Tongue (tissue), 2 donors: Measurements from ENCODE around the gene AHCYL1. TPM values are rescaled to one million over a fixed set of nuclear protein-coding genes. Genes with fewer than 3 reads are reported as not detected.
A peak's percentile ranks its signal among the peaks of the same experiment; 100 is the strongest.
"Not testable (repeated sequence)": the region's sequence is repeated elsewhere in the genome, so short reads cannot be mapped to it uniquely, and the experiment has no call there.

Experiments
- DNase-seq: peaks from one replicate; pipeline ENCODE4 v3.0.0-alpha.2; 2015
- total RNA-seq: library from RNA; depleted of rRNA; stranded (reverse); fragments of >200 nt; gene quantifications from one replicate; pipeline ENCODE4 v1.2.3, GENCODE V29; 2014

The AHCYL1 gene
- total RNA-seq, 1 donor from 2014 or later, result 45.9 TPM

- no peak for DNase-seq
Observed at GRCh38 chr1:110002695-110003094, 18.1 kb downstream of the AHCYL1 start.

GRCh38 chr1:110003747-110004428 lies 19.3 kb downstream of the AHCYL1 start:
- DNase-seq, result peak; percentile 73

- DNase-seq, result no peak
Observed at GRCh38 chr1:110004583-110004982, 20.0 kb downstream of the AHCYL1 start.

- DNase-seq, result no peak
Observed at GRCh38 chr1:110005971-110006370, 21.4 kb downstream of the AHCYL1 start.

GRCh38 chr1:110006516-110006915 lies 22.0 kb downstream of the AHCYL1 start:
- no peak for DNase-seq

- peak; percentile 28 for DNase-seq
Observed at GRCh38 chr1:110007046-110007830, 22.7 kb downstream of the AHCYL1 start.

- no peak for DNase-seq
Observed at GRCh38 chr1:110008971-110009565, 24.5 kb downstream of the AHCYL1 start.

- DNase-seq, result peak; percentile 42
Observed at GRCh38 chr1:110011527-110012041, 27.0 kb downstream of the AHCYL1 start.

- no peak for DNase-seq
Observed at GRCh38 chr1:110012100-110012780, 27.7 kb downstream of the AHCYL1 start.

- no peak for DNase-seq
Observed at GRCh38 chr1:110017792-110018191, 33.2 kb downstream of the AHCYL1 start.

- DNase-seq, result no peak
Observed at GRCh38 chr1:110018396-110018795, 33.8 kb downstream of the AHCYL1 start.

- DNase-seq, result no peak
Observed at GRCh38 chr1:110019770-110020169, 35.2 kb downstream of the AHCYL1 start.

GRCh38 chr1:110021285-110021684 lies 36.7 kb downstream of the AHCYL1 start:
- DNase-seq, result no peak

GRCh38 chr1:110024613-110025012 lies 40.0 kb downstream of the AHCYL1 start:
- no peak for DNase-seq

- DNase-seq, result not testable (repeated sequence)
Observed at GRCh38 chr1:110030687-110031086, 46.1 kb downstream of the AHCYL1 start.

GRCh38 chr1:110032327-110032726 lies 47.8 kb downstream of the AHCYL1 start:
- no peak for DNase-seq

- DNase-seq, result no peak
Observed at GRCh38 chr1:110033421-110033820, 48.9 kb downstream of the AHCYL1 start.

- no peak for DNase-seq
Observed at GRCh38 chr1:110034040-110034450, 49.5 kb downstream of the AHCYL1 start.

- peak; percentile 98 for DNase-seq
Observed at GRCh38 chr1:110034451-110035235, 50.1 kb downstream of the AHCYL1 start, which contains the start of gene STRIP1. STRIP1 (plus strand) TSS chr1:110034624; CDS start chr1:110034638, 14 bp downstream.

- no peak for DNase-seq
Observed at GRCh38 chr1:110035236-110035752, 50.7 kb downstream of the AHCYL1 start.

- no peak for DNase-seq
Observed at GRCh38 chr1:110038271-110038670, 53.7 kb downstream of the AHCYL1 start.
